ENCODE results near the gene GIT1.

- TF ChIP-seq EZH2 (IDR thresholded peaks at IDR 0.05; ENCODE audit: low read length, unreplicated experiment) = no peak
- TF ChIP-seq, protein P1, sequence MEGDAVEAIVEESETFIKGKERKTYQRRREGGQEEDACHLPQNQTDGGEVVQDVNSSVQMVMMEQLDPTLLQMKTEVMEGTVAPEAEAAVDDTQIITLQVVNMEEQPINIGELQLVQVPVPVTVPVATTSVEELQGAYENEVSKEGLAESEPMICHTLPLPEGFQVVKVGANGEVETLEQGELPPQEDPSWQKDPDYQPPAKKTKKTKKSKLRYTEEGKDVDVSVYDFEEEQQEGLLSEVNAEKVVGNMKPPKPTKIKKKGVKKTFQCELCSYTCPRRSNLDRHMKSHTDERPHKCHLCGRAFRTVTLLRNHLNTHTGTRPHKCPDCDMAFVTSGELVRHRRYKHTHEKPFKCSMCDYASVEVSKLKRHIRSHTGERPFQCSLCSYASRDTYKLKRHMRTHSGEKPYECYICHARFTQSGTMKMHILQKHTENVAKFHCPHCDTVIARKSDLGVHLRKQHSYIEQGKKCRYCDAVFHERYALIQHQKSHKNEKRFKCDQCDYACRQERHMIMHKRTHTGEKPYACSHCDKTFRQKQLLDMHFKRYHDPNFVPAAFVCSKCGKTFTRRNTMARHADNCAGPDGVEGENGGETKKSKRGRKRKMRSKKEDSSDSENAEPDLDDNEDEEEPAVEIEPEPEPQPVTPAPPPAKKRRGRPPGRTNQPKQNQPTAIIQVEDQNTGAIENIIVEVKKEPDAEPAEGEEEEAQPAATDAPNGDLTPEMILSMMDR (conservative IDR thresholded peaks at IDR 0.05; ENCODE audit: low read depth, low read length) = peak; percentile 83
- TF ChIP-seq EZH2phosphoT487 (IDR thresholded peaks at IDR 0.05; ENCODE audit: borderline replicate concordance, low read length) = no peak
Observed at GRCh38 chr17:29579866-29580771, 9.3 kb downstream of the GIT1 start.
